ENCODE results near the gene DNAJC1. TPM values are rescaled to one million over a fixed set of nuclear protein-coding genes. Genes with fewer than 3 reads are reported as not detected.

Gene DNAJC1
- total RNA-seq, 2 donors from 2014 or later, result 28.9 to 56.9 TPM

DNA sequence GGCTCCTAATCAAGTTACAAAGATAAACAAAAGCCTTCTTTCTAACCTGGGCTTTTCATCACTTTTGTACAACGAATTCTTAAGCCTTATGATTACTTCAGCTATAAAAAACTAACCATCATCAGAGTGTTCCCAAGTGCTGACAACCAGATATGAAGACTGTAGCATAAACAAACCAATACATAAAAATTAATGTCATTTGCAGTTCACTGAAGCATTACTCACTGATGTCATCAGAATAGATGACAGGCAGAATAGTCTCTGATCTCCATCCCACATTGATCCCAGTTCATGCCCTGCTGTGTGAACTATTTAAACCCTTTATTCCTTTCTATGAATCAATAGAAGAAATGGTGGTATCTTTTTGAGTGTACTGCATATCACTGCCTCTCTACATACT, 84.4 kb downstream of the DNAJC1 start:
- no peak for DNase-seq (ENCODE audit: low spot score)
- H3K27me3 ChIP-seq, result no peaks in the 10 kb centered on the region
- TF ChIP-seq, protein P1, sequence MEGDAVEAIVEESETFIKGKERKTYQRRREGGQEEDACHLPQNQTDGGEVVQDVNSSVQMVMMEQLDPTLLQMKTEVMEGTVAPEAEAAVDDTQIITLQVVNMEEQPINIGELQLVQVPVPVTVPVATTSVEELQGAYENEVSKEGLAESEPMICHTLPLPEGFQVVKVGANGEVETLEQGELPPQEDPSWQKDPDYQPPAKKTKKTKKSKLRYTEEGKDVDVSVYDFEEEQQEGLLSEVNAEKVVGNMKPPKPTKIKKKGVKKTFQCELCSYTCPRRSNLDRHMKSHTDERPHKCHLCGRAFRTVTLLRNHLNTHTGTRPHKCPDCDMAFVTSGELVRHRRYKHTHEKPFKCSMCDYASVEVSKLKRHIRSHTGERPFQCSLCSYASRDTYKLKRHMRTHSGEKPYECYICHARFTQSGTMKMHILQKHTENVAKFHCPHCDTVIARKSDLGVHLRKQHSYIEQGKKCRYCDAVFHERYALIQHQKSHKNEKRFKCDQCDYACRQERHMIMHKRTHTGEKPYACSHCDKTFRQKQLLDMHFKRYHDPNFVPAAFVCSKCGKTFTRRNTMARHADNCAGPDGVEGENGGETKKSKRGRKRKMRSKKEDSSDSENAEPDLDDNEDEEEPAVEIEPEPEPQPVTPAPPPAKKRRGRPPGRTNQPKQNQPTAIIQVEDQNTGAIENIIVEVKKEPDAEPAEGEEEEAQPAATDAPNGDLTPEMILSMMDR (IDR thresholded peaks at IDR 0.05), result no peak

DNA sequence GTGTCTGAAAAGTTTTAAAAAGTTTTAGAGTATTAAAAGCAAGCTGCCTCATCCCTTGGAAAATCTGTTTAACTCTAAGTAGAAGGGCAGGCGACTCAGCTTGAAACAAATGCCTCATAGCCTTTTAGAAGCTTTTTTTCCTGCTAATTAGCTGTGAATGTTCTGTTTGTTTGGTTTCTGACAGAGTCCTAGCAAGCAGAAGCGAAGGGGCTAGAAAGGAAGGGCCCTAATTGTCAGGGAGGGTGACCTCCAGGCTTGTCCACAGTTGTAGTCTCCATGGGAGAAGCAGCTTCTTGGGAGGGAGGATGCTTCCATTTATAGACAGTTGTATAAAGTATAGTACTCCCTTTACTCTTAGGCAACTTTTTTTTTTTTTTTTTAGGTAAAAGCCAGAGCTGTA, 90.9 kb downstream of the DNAJC1 start:
- TF ChIP-seq, protein P1 (IDR thresholded peaks at IDR 0.05), result no peak
- no peaks in the 10 kb centered on the region for H3K9me3 ChIP-seq
- no peaks in the 10 kb centered on the region for H3K27me3 ChIP-seq
- H3K4me3 ChIP-seq, result no peak overlapping the region
- no peaks in the 10 kb centered on the region for H3K36me3 ChIP-seq
- H3K4me1 ChIP-seq, result no peaks in the 10 kb centered on the region
- no peak for DNase-seq (ENCODE audit: low spot score)
- no peak overlapping the region for H3K27ac ChIP-seq

More for the DNA sequence above, 84.4 kb downstream of the DNAJC1 start:
- Histone ChIP-seq H3K27ac (no peak overlapping the region), H3K4me1 (no peaks in the 10 kb centered on the region), H3K9me3 (no peaks in the 10 kb centered on the region), H3K36me3 (no peaks in the 10 kb centered on the region), H3K4me3 (no peak overlapping the region)

DNA sequence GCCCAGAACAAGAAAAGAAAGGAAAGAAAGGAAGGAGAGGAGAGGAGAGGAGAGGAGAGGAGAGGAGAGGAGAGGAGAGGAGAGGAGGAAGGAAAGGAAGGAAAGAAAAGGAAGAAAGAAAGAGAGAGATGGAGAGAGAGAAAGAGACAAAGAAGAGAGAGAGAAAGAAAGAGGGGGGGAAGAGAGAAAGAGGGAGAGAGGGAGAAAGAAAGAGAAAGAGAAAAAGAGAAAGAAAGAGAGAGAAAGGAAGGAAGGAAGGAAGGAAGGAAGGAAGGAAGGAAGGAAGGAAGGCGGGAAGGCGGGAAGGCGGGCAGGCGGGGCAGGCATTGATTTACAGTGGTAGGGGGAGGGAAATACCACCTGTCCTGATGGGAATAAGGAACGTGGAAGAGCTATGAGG, 92.7 kb downstream of the DNAJC1 start:
- no peak overlapping the region for H3K27ac ChIP-seq
- TF ChIP-seq, protein P1 (IDR thresholded peaks at IDR 0.05), result no peak

DNA sequence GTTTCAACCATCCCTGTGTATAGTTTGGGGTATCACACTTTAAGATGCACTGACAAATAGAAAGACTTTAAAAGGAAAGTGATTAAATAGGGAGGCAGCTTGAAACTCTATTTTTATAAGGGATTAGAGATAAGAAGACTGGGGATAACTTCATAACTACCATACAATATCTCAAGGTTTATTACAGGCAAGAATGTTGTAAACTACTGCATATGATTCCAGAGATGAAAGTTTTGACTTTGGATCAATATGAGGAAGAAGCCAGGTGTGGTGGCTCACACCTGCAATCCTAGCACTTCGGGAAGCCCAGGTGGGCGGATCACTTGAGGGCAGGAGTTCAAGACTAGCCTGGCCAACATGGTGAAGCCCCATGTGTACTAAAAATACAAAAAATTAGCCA, 96.1 kb downstream of the DNAJC1 start:
- Histone ChIP-seq H3K4me1 (no peaks in the 10 kb centered on the region), H3K9me3 (no peaks in the 10 kb centered on the region), H3K27ac (no peak overlapping the region), H3K36me3 (peaks cover 13% of the 10 kb centered on the region), H3K4me3 (no peak overlapping the region), H3K27me3 (no peaks in the 10 kb centered on the region)
- no peak for DNase-seq (ENCODE audit: low spot score)
- TF ChIP-seq, protein P1 (IDR thresholded peaks at IDR 0.05), result no peak

More for the DNA sequence above, 92.7 kb downstream of the DNAJC1 start:
- Histone ChIP-seq H3K27me3 (no peaks in the 10 kb centered on the region), H3K4me1 (no peaks in the 10 kb centered on the region), H3K36me3 (no peaks in the 10 kb centered on the region), H3K4me3 (no peak overlapping the region), H3K9me3 (no peaks in the 10 kb centered on the region)
- DNase-seq (ENCODE audit: low spot score), result no peak

DNA sequence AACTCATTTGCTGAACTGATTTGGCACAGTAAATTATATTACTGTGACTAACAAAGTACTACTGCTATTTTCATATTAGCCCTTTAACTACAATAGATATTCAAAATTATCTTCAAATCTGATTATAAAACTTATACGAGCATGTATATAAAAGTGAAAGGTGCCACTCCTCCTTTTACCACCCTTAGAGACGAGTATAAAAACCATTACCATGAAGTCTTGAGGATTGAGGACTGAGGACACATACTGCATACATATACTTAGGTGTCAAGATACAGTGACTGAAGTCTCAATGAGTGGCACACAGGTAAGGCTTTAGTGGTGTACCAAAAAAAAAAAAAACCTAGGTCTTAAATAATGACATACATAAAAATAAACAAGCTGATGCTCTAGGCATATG, 98.6 kb downstream of the DNAJC1 start:
- Histone ChIP-seq H3K36me3 (peaks cover 13% of the 10 kb centered on the region), H3K27ac (no peak overlapping the region), H3K4me3 (no peak overlapping the region), H3K27me3 (no peaks in the 10 kb centered on the region), H3K9me3 (no peaks in the 10 kb centered on the region), H3K4me1 (no peaks in the 10 kb centered on the region)
- TF ChIP-seq, protein P1 (IDR thresholded peaks at IDR 0.05), result no peak
- no peak for DNase-seq (ENCODE audit: low spot score)

DNA sequence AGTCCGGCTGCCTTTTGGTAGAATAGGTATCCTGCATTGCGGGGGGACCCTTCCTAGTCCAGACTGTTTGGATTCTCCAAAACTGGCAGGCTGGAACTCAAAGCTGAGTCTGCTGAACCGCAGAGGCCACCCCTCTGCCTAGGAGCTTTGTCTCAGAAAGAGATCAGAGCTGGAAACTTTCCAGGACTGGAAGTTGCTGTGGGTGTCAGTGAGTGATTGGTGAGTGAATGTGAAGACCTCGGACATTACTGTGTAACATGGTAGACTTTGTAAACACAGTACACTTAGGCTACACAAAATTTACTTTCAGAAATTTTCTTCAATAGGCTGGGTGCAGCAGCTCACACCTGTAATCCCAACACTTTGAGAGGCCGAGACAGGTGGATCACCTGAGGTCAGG, 103.8 kb downstream of the DNAJC1 start:
- H3K9me3 ChIP-seq, result no peaks in the 10 kb centered on the region
- no peak overlapping the region for H3K4me3 ChIP-seq
- peaks cover 13% of the 10 kb centered on the region for H3K36me3 ChIP-seq
- TF ChIP-seq, protein P1 (IDR thresholded peaks at IDR 0.05), result no peak
- no peaks in the 10 kb centered on the region for H3K27me3 ChIP-seq
- no peak for DNase-seq (ENCODE audit: low spot score)
- no peak overlapping the region for H3K27ac ChIP-seq
- H3K4me1 ChIP-seq, result no peaks in the 10 kb centered on the region

Data from right atrium auricular region (tissue), 2 donors.